GM19025 (cell line): ENCODE results near the gene CASTOR2.
"Not testable (repeated sequence)": the region's sequence is repeated elsewhere in the genome, so short reads cannot be mapped to it uniquely, and the experiment has no call there.

Experiments
- ATAC-seq: cut with Tn5 transposase; IDR thresholded peaks from one replicate; pipeline ENCODE4 v1.9.1; 2021; ENCODE audit warnings: mild to moderate bottlenecking, low read depth, moderate library complexity; ENCODE audit not compliant: unreplicated experiment

The CASTOR2 gene

GRCh38 chr7:75049817-75050216 lies 85.3 kb downstream of the CASTOR2 start:
- no peak for ATAC-seq

- ATAC-seq: no peak
Measured at GRCh38 chr7:75050501-75050900, 86.0 kb downstream of the CASTOR2 start.

DNA sequence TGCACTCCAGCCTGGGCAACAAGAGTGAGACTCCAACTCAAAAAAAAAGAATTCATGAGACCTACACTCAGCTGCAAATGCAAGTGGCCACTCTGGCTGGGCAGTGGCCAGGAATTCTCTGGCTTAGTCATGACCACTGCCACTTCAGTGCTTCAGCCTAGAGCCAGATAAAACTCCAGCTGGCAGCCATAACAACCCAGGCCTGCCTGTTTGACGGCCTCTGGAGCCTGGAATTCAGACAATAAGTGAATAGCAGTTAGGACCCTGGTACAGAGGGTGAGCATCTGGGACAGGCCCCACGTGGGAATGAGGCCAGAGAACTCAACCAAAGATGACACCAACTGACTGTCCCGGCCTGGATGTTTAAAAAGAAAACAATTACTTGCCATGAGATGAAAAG lies 90.2 kb downstream of the CASTOR2 start:
- no peak for ATAC-seq

DNA sequence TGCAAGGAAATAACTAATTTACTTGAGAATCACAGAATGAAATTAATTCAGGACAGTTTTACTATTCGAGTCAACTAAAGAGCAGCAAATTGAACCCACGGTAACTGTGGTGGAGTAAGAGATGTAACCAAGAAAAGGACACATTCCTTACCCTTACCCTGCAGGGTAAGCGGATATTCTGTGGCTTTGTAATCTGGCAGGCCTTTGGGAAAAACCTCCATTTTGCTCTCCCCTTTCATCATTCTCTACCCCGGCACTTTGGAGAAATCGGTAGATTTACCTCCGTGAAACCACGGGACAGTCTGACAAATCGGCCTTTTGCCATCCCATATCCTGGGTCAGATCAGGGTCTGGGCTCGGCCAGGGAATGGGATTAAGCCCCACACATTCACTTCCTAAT lies 90.7 kb downstream of the CASTOR2 start:
- ATAC-seq: no peak

DNA sequence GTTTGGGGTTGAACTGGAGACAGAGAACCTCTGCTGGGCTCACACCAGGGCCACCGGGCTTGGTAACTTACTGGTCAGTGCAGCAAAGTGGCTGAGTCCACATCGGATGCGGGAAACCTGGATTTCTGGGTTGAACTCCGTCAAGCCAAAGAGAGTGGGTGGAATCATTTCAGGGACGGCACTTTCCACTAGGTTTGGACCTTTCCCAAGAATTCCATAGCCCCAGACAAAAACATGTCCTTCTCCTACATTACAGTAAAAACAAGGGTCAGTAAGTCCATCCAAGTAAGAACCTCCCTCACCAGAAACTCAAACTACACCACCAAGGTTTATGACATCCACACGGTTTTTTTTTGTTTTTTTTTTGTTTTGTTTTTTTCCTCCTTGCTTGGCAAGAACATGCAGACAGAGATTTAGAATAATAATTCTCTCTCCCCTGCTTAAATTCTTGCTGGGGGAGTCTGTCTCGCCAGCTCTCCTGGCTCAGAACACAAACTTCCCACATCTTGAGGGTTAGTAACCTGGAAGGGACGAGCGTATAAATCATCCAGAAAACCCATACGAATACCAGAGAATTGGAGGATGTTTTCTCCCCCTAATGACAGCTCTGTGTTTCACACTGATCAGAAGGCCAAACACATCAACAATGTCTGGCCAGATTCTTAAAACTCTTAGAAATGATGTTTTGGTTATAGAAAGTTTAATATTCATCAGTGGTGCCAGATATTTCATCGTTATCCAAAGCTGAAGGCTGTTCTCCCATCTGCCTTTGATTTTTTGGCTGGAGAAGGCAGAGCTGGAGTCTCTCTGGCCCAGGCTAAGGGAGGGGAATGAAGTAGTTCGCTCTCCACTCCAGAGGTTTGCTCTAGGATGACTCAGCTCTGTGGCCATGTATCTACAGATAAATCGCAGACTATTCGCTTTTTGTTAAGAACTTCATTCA lies 91.6 kb downstream of the CASTOR2 start:
- ATAC-seq: no peak

GRCh38 chr7:75058406-75058805 lies 93.9 kb downstream of the CASTOR2 start:
- no peak for ATAC-seq

DNA sequence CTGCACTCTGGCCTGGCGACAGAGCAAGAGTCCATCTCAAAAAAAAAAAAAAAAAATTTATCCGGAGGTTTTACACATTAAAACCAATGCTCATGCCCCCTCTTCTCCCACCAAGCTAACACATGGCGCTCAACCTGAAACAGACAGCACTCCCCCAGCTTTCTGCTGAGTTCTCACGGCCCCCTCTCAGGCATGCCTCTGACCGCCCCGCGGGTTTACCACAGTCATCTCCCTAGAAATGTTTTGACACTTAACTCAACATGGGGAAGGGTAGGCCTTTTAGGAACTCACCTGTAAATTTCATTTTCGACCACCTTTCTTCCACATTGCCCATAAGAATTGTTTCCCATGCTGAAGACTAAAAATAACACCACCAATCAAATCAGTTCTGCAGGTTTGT lies 99.8 kb downstream of the CASTOR2 start:
- ATAC-seq: no peak

GRCh38 chr7:75064801-75065200 lies 100.3 kb downstream of the CASTOR2 start:
- no peak for ATAC-seq

DNA sequence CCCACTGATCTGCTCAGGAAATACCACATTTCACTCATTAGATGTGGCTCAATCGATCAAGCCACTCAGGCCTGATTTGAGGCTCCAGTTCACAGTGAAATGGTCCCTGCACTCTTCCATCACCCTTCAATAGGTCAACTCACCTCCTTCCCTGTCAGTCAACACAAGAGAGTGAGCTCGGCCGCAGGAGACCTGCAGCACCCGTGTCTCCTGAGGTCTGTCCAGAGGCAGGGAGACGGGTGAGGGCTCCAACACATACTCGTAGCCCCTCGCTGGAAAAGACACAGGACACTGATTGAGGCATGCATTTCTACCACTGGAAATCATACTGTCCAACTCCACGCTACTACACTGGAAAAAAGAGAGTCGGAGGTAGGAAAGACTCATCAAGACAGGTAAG lies 102.0 kb downstream of the CASTOR2 start:
- no peak for ATAC-seq

GRCh38 chr7:75072981-75073283 lies 108.4 kb downstream of the CASTOR2 start:
- ATAC-seq: no peak

DNA sequence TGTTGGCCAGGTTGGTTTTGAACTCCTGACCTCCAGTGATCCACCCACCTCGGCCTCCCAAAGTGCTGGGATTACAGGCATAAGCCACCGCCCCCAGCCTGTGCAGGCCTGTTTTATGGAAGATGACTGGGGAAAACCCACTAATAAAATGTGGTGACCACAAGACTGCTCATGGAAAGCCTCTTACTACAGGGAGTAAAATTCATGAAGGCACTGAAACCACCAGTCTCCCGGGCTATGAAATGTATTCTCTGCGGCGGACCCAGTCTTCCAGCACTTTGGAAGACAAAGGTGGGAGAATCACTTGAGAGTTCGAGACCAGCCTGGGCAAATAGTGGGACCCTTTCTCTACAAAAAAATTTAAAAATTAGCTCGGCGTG lies 109.7 kb downstream of the CASTOR2 start:
- ATAC-seq: not testable (repeated sequence)
